HepG2 (cell line): ENCODE results near the gene PIM3. TPM values are rescaled to one million over a fixed set of nuclear protein-coding genes. Genes with fewer than 3 reads are reported as not detected.

Experiments
- ARID5B ChIP-seq: IDR thresholded peaks from 2 replicates; pipeline ENCODE4 v1.4.0; 2020; ENCODE audit warnings: mild to moderate bottlenecking, missing genetic modification reagents
- EZH2 ChIP-seq: conservative IDR thresholded peaks from 2 replicates; pipeline ENCODE4 v1.6.1; 2012; ENCODE audit warnings: mild to moderate bottlenecking, low read depth, low read length, moderate library complexity
- GMEB1 ChIP-seq: sonication (generic); formaldehyde crosslinking; IDR thresholded peaks from 2 replicates; pipeline ENCODE4 v1.5.1; 2020; ENCODE audit warnings: missing genetic modification reagents, mild to moderate bottlenecking, borderline replicate concordance
- KDM4B ChIP-seq: sonication (generic); formaldehyde crosslinking; IDR thresholded peaks from 2 replicates; pipeline ENCODE4 v1.4.0; 2020; ENCODE audit warnings: missing genetic modification reagents
- MEIS1 ChIP-seq: sonication (generic); formaldehyde crosslinking; IDR thresholded peaks from 2 replicates; pipeline ENCODE4 v1.9.0; 2021; ENCODE audit warnings: mild to moderate bottlenecking, missing genetic modification reagents, moderate library complexity, borderline replicate concordance
- NCOA1 ChIP-seq: sonication (generic); formaldehyde crosslinking; IDR thresholded peaks from 2 replicates; pipeline ENCODE4 v1.9.0; 2021; ENCODE audit warnings: missing genetic modification reagents
- SRSF1 ChIP-seq: fragments of 200-400 bp; formaldehyde crosslinking; optimal IDR thresholded peaks from 2 replicates; pipeline ENCODE3; 2017; ENCODE audit warnings: mild to moderate bottlenecking, low read depth, low read length, moderate library complexity
- ZNF816 ChIP-seq: sonication (generic); formaldehyde crosslinking; IDR thresholded peaks from 2 replicates; pipeline ENCODE4 v1.8.0; 2022; ENCODE audit warnings: missing genetic modification reagents, mild to moderate bottlenecking, borderline replicate concordance
- polyA plus RNA-seq, 8 experiments: library from polyadenylated mRNA; depleted of rRNA in 3 of 8; stranded (reverse) in 7 of 8; unstranded in 1 of 8; fragments of >200 nt; fragmentation: Illumina TruSeq in 4 of 8; extraction: Trizol in 4 of 8; gene quantifications; 2 replicates each; pipeline versions ENCODE4 v1.2.1 to v1.2.3, GENCODE V29; 2011 to 2016; ENCODE audit warnings: low read depth in 4 of 8, missing spikeins in 1 of 8, mixed read lengths in 1 of 8; ENCODE audit not compliant: insufficient read depth in 1 of 8
- total RNA-seq, 5 experiments: library from RNA; depleted of rRNA; stranded (reverse); fragments of >200 nt; fragmentation: Illumina TruSeq; extraction: Trizol; gene quantifications; 2 replicates each; pipeline ENCODE4 v1.2.3, GENCODE V29; 2016; ENCODE audit warnings: low read depth in 1 of 5
- TF ChIP-seq, protein P1 (sequence below): sonication (generic); formaldehyde crosslinking; IDR thresholded peaks from 2 replicates; pipeline ENCODE4 v1.4.0; 2020; ENCODE audit warnings: mild to moderate bottlenecking, missing genetic modification reagents
- TF ChIP-seq, protein P2 (sequence below): sonication (generic); formaldehyde crosslinking; IDR thresholded peaks from 2 replicates; pipeline ENCODE4 v1.4.0; 2020; ENCODE audit warnings: mild to moderate bottlenecking, missing genetic modification reagents
- TF ChIP-seq, protein P3 (sequence below): sonication (generic); formaldehyde crosslinking; IDR thresholded peaks from 2 replicates; pipeline ENCODE4 v1.8.1; 2022; ENCODE audit warnings: low read depth, mild to moderate bottlenecking, missing genetic modification reagents

The PIM3 gene
- total and polyA plus RNA-seq, 2 of the 13 experiments (the other 11 are each of a cell fraction or from before 2014, with no cell fraction given) = 21.6 to 31.2 TPM

DNA sequence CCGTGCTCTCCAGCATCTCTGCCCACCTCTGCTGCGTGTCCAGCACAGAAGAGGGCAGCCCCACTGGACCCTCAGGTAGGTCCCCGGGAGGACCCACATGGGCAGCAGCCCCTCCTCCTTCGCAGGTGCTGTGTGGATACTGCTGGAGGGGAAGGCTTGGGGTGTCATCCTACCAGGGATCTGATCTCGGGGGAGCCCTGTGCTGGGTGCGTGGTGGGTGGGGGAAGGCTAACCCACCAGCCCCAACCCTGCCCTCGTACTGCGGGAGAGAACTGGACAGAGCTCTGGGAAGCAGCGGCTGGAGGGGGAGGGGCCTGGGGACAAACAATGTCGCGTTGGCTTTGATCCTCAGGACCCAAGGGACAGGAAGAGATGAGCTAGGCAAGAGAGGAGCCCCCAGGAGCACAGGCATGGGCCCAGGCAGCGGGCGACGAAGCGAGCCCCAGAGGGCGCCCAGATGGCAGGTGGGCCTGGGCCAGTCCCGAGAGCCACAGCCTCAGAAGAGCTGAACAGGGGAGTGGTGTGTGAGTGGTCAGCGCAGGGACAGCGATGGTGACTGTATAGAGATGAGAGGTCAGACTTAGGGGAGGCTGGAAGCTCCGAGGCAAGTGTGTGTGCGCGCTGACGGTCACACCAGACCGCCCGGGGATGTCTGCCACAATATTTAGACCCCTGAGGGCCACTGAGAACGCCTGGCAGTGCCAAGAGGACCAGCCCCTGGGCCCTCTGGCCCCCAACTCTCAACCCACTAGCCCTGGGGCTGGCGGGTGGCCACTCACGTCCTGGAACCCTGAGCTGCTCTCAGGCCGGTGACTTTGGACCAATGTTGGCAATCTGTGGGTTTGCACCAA lies 1.4 kb upstream of the PIM3 start (continued):
- TF ChIP-seq, protein P1, sequence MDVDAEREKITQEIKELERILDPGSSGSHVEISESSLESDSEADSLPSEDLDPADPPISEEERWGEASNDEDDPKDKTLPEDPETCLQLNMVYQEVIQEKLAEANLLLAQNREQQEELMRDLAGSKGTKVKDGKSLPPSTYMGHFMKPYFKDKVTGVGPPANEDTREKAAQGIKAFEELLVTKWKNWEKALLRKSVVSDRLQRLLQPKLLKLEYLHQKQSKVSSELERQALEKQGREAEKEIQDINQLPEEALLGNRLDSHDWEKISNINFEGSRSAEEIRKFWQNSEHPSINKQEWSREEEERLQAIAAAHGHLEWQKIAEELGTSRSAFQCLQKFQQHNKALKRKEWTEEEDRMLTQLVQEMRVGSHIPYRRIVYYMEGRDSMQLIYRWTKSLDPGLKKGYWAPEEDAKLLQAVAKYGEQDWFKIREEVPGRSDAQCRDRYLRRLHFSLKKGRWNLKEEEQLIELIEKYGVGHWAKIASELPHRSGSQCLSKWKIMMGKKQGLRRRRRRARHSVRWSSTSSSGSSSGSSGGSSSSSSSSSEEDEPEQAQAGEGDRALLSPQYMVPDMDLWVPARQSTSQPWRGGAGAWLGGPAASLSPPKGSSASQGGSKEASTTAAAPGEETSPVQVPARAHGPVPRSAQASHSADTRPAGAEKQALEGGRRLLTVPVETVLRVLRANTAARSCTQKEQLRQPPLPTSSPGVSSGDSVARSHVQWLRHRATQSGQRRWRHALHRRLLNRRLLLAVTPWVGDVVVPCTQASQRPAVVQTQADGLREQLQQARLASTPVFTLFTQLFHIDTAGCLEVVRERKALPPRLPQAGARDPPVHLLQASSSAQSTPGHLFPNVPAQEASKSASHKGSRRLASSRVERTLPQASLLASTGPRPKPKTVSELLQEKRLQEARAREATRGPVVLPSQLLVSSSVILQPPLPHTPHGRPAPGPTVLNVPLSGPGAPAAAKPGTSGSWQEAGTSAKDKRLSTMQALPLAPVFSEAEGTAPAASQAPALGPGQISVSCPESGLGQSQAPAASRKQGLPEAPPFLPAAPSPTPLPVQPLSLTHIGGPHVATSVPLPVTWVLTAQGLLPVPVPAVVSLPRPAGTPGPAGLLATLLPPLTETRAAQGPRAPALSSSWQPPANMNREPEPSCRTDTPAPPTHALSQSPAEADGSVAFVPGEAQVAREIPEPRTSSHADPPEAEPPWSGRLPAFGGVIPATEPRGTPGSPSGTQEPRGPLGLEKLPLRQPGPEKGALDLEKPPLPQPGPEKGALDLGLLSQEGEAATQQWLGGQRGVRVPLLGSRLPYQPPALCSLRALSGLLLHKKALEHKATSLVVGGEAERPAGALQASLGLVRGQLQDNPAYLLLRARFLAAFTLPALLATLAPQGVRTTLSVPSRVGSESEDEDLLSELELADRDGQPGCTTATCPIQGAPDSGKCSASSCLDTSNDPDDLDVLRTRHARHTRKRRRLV (CRISPR knock-in tag) = no peak
- TF ChIP-seq ARID5B = 0 out of 2 replicates have a peak, but pooled peaks have one; percentile 18
- peak; percentile 83; the same call in 1 of the 2 replicates for TF ChIP-seq ZNF816 (CRISPR knock-in tag)
- TF ChIP-seq SRSF1 = peak; percentile 28
- no peak for TF ChIP-seq NCOA1 (CRISPR knock-in tag)
- no peak for TF ChIP-seq KDM4B
- TF ChIP-seq MEIS1 = no peak
- peak; percentile 38; the same call in 1 of the 2 replicates for TF ChIP-seq GMEB1 (CRISPR knock-in tag)
- TF ChIP-seq, protein P2, sequence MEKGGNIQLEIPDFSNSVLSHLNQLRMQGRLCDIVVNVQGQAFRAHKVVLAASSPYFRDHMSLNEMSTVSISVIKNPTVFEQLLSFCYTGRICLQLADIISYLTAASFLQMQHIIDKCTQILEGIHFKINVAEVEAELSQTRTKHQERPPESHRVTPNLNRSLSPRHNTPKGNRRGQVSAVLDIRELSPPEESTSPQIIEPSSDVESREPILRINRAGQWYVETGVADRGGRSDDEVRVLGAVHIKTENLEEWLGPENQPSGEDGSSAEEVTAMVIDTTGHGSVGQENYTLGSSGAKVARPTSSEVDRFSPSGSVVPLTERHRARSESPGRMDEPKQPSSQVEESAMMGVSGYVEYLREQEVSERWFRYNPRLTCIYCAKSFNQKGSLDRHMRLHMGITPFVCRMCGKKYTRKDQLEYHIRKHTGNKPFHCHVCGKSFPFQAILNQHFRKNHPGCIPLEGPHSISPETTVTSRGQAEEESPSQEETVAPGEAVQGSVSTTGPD = no peak
- TF ChIP-seq, protein P3, sequence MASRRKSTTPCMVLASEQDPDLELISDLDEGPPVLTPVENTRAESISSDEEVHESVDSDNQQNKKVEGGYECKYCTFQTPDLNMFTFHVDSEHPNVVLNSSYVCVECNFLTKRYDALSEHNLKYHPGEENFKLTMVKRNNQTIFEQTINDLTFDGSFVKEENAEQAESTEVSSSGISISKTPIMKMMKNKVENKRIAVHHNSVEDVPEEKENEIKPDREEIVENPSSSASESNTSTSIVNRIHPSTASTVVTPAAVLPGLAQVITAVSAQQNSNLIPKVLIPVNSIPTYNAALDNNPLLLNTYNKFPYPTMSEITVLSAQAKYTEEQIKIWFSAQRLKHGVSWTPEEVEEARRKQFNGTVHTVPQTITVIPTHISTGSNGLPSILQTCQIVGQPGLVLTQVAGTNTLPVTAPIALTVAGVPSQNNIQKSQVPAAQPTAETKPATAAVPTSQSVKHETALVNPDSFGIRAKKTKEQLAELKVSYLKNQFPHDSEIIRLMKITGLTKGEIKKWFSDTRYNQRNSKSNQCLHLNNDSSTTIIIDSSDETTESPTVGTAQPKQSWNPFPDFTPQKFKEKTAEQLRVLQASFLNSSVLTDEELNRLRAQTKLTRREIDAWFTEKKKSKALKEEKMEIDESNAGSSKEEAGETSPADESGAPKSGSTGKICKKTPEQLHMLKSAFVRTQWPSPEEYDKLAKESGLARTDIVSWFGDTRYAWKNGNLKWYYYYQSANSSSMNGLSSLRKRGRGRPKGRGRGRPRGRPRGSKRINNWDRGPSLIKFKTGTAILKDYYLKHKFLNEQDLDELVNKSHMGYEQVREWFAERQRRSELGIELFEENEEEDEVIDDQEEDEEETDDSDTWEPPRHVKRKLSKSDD (CRISPR knock-in tag) = peak; percentile 40; the same call in 1 of the 2 replicates
- no peak for TF ChIP-seq EZH2
